Measurements from ENCODE around the gene SLC66A2.

The SLC66A2 gene

DNA sequence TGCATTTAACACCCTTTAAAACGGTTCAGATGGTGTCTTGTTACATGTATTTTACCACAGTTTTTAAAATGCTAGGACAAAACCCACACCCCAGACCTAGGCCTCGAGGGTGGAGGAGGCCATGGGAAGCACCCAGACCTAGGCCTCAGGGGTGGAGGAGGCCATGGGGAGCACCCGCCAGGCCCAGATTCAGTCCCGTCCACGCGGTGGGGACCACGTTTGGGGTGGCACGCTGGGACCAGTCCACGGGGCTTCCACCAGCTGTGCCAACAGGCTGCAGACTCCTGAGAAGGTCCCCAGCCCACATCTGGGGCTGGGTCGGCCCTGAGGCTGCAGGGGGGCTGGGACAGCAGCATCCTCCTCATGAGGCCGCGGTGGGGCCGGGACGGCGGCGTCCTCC lies 63.4 kb downstream of the SLC66A2 start:
- H3K4me3 ChIP-seq (ENCODE audit: low read depth, low read length) = no peak overlapping the region
- no peak for TF ChIP-seq CTCF (IDR thresholded peaks at IDR 0.05; ENCODE audit: insufficient read depth, low read length, missing control alignments)
- DNase-seq (ENCODE audit: low read depth, low spot score) = no peak
- POLR2A ChIA-PET = no interaction called here
- CTCF ChIA-PET = no interaction called here

DNA sequence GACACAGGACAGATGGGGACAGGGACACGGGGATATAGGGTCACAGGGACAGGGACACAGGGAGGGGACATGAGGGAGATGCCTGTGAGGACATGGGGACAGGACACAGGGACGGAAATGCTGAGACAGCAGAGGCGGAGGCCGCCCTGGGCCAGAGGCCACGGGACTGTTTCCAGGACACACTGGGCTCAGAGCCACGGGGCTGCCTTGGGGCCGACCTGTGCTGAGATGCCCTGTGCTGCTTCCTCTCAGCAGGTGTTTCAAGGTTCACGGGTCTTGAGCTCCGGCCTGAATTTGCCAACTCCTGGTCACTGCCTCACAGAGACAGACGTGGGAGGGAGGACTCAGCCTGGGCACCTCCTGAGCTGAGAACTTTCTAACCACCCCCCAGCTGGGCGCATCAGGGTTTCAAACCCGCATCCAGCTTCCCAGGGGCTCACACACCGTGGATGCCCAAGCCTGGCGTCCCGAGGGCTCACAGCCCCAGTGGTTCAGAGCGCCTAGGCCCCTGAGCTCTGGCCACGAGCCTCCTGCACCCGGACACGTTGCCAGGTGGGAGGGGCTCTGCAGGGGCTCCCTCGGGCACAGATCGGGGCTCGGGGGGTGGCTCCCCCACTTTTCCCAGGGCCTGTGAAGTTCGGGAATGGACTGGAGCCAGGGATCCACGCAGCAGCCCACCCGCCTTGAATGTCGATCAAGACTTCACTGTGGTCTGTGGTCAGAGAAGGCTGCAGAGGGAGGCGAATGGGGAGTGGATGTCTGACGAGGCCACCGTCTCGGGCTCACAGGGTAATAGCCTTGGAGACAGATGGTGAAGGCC lies 64.1 kb downstream of the SLC66A2 start:
- CTCF ChIA-PET = no interaction called here
- POLR2A ChIA-PET = no interaction called here
- DNase-seq (ENCODE audit: low read depth, low spot score) = no peak
- TF ChIP-seq CTCF (IDR thresholded peaks at IDR 0.05; ENCODE audit: insufficient read depth, low read length, missing control alignments) = no peak
- no peak overlapping the region for H3K4me3 ChIP-seq (ENCODE audit: low read depth, low read length)

DNA sequence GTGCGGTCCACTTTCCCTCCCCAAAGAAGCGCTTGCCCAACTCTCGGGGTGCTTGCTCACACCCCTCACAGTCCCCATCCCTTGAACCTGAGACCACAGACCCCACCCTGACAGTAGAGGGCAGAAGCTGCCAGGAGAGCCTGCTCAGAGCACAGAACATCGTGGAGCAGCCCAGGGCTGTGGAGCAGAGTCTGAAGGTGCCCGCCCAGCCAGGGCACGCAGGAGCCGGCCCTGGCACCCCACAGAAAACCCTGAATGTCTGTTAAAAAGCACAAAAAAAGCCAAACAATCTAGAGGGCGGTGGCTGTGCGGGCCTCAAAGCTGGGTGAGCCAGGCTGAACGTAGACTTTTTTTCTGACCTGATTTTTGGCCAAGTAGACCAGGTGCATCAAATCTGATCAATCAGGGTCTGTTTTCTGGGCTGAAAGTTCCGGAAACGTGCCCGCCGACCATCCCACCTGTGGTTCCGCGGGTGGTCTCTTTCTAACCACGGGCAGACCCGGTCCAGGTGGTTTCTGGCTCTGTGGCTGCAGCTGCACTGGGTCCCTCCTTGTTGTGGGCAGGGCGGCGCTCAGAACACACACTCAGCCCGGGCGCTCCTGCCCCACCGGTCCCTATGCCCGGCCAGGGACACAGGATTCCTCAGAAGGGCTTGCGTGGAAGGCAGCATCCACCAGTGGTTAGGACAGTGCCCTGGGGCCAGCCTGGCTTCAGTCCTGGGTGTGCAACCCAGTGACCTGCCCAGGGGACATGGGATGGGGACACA lies 66.3 kb downstream of the SLC66A2 start:
- POLR2A ChIA-PET = no interaction called here

GRCh38 chr18:79884294-79884962 lies 67.0 kb downstream of the SLC66A2 start:
- H3K4me3 ChIP-seq (ENCODE audit: low read depth, low read length) = no peak overlapping the region
- CTCF ChIA-PET = no interaction called here
- TF ChIP-seq CTCF (IDR thresholded peaks at IDR 0.05; ENCODE audit: insufficient read depth, low read length, missing control alignments) = no peak
- no peak for DNase-seq (ENCODE audit: low read depth, low spot score)
- POLR2A ChIA-PET = no interaction called here

More for the DNA sequence above, 66.3 kb downstream of the SLC66A2 start:
- DNase-seq (ENCODE audit: low read depth, low spot score) = no peak
- no peak for TF ChIP-seq CTCF (IDR thresholded peaks at IDR 0.05; ENCODE audit: insufficient read depth, low read length, missing control alignments)
- H3K4me3 ChIP-seq (ENCODE audit: low read depth, low read length) = no peak overlapping the region
- CTCF ChIA-PET = no interaction called here

GRCh38 chr18:79883461-79884293 lies 67.8 kb downstream of the SLC66A2 start:
- ChIA-PET CTCF (no interaction called here), POLR2A (no interaction called here)
- no peak overlapping the region for H3K4me3 ChIP-seq (ENCODE audit: low read depth, low read length)
- no peak for DNase-seq (ENCODE audit: low read depth, low spot score)
- TF ChIP-seq CTCF (IDR thresholded peaks at IDR 0.05; ENCODE audit: insufficient read depth, low read length, missing control alignments) = no peak
